GM19372 (cell line): ENCODE data around the gene KIR2DL4.
"Not testable (repeated sequence)": the region's sequence is repeated elsewhere in the genome, so short reads cannot be mapped to it uniquely, and the experiment has no call there.

Experiments
- ATAC-seq: cut with Tn5 transposase; IDR thresholded peaks from one replicate; pipeline ENCODE4 v1.9.1; 2021; ENCODE audit warnings: mild to moderate bottlenecking, low read depth, moderate library complexity; ENCODE audit not compliant: unreplicated experiment

The KIR2DL4 gene

DNA sequence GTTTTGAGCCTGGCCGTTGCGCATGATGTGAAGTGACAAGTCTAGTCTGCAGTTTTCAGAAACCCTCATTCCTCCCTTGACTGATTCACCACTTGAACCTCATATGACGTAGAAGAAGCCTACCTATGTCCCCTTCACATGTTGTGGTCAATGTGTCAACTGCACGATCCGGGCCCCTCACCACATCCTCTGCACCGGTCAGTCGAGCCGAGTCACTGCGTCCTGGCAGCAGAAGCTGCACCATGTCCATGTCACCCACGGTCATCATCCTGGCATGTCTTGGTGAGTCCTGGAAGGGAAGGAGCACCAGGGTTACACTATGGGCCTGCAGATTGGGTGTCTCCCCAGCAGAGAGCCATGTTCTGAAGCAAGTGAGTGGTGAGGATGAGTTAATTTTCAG is at the start of gene KIR2DL4:
Gene KIR2DL4, plus strand, starts transcription at position 201 of the 400 bp plus-strand sequence. Its CDS starts 42 bp downstream, at position 243.
- ATAC-seq = no peak

DNA sequence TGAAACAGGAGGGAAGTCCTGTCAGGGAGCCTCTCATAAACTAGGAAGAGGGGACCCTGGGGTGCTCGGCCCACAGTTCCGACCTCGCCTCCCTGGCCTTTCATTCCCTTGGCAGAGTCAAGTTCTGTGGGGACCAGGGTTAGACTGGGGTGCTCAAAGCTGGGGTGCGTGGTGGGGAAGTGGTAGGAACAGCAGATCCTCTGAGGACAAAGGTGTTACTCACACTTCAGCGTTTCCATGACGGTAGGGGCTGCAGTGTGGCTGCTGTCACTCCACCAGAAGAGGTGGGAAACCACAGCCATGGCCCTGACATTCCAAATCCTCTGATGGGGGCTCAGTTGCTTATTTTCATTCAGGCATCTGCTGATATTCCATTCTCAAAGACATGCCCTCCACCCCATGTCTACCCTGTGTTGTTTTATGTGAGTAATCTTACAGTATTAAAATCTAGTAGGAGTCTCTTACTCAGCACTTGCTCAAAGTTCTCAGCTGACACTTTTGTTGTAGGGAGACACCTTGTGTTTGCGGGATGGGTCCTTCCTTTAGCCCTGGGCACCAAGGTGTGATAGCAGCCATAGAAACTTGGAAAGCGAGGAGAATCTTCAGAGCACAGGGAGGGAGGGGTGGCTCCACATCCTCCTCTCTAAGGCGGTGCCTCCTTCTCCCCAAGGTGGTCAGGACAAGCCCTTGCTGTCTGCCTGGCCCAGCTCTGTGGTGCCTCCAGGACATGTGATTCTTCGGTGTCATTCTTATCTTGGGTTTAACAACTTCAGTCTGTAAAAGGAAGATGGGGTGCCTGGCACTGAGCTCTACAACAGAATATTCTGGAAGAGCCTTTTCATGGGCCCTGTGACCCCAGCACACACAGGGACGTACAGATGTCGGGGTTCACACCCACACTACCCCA is 47.0 kb upstream of the KIR2DL4 start:
- not testable (repeated sequence) for ATAC-seq

DNA sequence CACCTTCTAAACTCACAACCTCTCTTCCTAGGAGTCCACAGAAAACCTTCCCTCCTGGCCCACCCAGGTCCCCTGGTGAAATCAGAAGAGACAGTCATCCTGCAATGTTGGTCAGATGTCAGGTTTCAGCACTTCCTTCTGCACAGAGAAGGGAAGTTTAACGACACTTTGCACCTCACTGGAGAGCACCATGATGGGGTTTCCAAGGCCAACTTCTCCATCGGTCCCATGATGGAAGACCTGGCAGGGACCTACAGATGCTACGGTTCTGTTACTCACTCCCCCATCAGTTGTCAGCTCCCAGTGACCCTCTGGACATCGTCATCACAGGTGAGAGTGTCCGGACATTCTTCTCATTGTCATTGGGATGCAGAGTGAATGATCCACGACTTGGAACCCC is 44.8 kb upstream of the KIR2DL4 start:
- ATAC-seq = not testable (repeated sequence)

DNA sequence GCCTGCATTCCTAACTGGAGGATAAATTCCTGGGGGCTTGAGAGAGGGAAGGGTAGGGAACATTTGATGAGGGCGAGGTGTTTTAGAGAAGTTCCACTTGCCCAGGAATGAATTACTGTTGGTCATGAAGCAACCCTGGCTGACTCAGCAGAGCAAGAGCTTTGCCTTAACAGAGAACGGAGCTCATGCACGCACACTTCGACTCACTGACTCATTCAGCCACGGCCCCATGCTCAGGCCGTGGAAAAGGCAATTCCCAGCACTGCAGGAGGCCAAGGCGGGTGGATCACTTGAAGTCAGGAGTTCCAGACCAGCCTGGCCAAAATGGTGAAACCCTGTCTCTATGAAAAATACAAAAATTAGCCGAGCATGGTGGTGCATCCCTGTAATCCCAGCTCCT is 39.2 kb upstream of the KIR2DL4 start:
- not testable (repeated sequence) for ATAC-seq

DNA sequence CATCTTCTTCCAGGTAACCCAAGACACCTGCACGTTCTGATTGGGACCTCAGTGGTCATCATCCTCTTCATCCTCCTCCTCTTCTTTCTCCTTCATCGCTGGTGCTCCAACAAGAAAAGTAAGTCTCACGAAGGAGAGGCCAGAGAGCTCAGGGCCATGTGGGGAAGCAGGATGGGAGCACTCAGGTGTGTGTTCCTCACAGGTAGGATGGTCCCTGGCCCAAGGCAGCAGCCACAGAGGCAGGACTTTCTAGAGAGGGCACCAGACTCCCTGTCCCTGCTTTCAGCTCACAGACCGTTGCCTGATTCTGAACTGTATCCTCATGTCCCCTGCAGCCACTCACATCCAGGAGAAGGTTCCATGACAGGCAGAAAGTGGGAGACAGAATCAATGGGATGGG is 36.9 kb upstream of the KIR2DL4 start:
- ATAC-seq = not testable (repeated sequence)

DNA sequence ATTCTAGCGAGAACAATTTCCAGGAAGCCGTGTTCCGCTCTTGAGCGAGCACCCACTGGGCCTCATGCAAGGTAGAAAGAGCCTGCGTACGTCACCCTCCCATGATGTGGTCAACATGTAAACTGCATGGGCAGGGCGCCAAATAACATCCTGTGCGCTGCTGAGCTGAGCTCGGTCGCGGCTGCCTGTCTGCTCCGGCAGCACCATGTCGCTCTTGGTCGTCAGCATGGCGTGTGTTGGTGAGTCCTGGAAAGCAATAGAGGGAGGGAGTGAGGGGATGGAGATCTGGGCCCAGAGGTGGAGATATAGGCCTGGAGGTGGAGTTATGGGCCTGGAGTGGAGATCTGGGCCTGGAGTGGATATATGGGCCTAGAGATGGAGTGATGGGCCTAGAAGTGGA is 33.8 kb upstream of the KIR2DL4 start, which contains the start of gene KIR2DL1:
Gene KIR2DL1, plus strand, starts transcription at position 148 of the 400 bp plus-strand sequence. Its CDS starts 58 bp downstream, at position 206.
- not testable (repeated sequence) for ATAC-seq

DNA sequence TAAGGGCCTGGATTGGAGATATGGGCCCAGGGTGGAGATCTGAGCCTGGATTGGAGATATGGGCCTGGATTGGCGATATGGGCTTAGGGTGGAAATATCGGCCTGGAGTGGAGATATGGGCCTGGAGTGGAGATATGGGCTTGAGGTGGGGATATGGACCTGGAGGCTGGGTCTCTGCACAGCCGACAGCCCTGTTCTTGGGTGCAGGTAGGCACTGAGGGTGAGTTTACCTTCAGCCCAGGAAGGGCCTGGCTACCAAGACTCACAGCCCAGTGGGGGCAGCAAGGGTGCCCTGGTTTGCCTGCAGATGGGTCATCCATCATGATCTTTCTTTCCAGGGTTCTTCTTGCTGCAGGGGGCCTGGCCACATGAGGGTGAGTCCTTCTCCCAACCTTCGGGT is 32.9 kb upstream of the KIR2DL4 start:
- not testable (repeated sequence) for ATAC-seq

DNA sequence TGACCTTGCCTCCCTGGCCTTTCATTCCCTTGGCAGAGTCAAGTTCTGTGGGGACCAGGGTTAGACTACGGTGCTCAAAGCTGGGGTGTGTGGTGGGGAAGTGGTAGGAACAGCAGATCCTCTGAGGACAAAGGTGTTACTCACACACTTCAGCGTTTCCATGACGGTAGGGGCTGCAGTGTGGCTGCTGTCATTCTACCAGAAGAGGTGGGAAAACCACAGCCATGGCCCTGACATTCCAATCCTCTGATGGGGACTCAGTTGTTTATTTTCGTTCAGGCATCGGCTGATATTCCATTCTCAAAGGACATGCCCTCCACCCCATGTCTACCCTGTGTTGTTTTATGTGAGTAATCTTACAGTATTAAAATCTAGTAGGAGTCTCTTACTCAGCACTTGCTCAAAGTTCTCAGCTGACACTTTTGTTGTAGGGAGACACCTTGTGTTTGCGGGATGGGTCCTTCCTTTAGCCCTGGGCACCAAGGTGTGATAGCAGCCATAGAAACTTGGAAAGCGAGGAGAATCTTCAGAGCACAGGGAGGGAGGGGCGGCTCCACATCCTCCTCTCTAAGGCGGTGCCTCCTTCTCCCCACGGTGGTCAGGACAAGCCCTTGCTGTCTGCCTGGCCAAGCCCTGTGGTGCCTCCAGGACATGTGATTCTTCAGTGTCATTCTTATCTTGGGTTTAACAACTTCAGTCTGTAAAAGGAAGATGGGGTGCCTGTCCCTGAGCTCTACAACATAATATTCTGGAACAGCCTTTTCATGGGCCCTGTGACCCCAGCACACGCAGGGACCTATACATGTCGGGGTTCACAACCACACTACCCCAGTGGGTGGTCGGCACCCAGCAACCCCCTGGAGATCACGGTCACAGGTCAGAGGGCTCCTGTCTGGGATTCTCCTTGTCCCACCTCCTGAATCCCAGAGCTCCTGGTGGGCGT is 32.1 kb upstream of the KIR2DL4 start:
- ATAC-seq = not testable (repeated sequence)

DNA sequence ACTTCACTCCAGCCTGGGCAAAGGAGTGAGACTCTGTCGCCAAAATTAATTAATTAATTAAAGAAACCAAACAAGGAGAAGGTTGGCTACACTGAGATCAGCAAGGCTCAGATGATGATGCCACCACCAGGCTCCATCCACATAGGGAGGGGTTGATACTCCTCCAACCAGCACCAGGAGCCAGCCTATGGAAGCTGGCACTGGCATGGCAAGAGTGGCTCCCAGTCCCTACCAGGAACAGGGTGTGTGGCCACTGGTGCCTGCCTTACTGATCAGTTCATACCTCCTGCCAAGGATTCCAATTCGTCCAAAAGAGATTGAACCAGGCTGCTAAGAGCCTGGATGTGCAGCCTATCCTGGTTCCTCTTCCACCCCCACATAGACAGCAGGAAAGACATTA is 30.7 kb upstream of the KIR2DL4 start:
- not testable (repeated sequence) for ATAC-seq

DNA sequence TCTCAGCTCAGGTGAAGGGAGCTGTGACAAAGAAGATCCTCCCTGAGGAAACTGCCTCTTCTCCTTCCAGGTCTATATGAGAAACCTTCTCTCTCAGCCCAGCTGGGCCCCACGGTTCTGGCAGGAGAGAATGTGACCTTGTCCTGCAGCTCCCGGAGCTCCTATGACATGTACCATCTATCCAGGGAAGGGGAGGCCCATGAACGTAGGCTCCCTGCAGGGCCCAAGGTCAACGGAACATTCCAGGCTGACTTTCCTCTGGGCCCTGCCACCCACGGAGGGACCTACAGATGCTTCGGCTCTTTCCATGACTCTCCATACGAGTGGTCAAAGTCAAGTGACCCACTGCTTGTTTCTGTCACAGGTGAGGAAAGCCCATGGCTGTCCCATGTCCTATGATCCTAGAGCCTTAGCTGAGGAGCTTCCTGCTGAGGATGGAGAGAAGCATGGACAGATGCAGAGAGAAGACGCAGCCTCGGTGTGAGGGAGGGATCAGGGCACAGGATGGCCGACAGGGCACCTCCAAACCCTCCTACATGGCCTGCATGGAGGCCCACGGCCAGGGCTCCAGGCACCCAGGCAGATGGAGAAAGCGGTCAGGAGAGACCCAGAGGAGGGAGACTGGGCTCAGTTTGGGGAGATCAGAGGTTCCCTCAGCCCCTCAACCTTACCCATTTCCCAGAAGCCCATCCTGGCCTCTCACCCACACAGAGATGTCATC is 28.2 kb upstream of the KIR2DL4 start:
- not testable (repeated sequence) for ATAC-seq

DNA sequence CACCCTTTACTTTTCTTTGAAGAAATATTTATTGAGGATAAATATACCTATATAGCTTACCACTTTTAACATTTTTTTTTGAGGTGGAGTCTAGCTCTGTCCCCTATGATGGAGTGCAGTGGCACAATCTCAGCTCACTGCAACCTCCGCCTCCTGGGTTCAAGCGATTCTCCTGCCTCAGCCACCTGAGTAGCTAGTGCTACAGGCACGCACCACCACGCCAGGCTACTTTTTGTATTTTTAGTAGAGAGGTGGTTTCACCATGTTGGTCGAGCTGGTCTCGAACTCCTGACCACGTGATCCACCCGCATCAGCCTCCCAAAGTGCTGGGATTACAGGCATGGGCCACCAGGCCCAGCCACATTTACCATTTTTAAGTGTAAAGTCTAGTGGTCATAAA is 27.6 kb upstream of the KIR2DL4 start:
- ATAC-seq = not testable (repeated sequence)

DNA sequence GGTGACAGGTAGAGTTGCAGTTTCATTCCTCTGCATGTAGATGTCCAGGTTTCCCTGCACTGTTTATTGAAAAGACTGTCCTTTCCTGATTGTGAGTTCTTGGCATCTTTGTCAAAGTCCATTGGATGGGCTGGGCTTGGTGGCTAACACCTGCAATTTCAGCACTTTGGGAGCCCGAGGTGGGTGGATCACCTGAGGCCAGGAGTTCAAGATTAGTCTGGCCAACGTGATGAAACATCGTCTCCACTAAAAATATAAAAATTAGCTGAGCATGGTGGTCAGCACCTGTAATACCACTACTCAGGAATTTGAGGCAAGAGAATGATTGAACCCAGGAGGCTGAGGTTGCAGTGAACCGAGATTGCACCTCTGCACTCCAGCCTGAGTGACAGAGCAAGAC is 25.6 kb upstream of the KIR2DL4 start:
- ATAC-seq = not testable (repeated sequence)

DNA sequence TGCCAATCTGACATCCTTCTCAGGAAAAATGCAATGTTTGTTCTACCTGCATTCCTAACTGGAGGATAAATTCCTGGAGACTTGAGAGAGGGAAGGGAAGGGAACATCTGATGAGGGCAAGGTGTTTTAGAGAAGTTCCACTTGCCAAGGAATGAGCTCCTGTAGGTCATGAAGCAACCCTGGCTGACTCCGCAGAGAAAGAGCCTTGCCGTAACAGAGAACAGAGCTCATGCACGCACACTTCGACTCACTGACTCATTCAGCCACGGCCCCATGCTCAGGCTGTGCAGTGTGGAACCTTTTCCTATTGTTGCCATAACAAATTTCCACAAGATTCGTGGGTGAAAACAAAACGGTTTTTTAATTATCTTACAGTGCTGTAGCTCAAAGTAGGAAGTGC is 24.5 kb upstream of the KIR2DL4 start:
- ATAC-seq = not testable (repeated sequence)

DNA sequence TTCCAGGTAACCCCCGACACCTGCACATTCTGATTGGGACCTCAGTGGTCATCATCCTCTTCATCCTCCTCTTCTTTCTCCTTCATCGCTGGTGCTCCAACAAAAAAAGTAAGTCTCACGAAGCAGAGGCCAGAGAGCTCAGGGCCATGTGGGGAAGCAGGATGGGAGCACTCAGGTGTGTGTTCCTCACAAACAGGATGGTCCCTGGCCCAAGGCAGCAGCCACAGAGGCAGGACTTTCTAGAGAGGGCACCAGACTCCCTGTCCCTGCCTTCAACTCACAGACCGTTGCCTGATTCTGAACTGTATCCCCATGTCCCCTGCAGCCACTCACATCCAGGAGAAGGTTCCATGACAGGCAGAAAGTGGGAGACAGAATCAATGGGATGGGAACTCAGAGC is 20.5 kb upstream of the KIR2DL4 start:
- not testable (repeated sequence) for ATAC-seq

DNA sequence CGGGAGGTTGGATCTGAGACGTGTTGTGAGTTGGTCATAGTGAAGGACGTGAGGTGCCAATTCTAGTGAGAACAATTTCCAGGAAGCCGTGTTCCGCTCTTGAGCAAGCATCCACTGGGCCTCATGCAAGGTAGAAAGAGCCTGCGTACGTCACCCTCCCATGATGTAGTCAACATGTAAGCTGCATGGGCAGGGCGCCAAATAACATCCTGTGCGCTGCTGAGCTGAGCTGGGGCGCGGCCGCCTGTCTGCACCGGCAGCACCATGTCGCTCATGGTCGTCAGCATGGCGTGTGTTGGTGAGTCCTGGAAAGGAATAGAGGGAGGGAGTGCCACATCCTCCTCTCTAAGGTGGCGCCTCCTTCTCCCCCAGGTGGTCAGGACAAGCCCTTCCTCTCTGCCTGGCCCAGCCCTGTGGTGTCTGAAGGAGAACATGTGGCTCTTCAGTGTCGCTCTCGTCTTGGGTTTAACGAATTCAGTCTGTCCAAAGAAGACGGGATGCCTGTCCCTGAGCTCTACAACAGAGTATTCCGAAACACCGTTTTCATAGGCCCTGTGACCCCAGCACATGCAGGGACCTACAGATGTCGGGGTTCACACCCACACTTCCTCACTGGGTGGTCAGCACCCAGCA is 17.2 kb upstream of the KIR2DL4 start:
- ATAC-seq = not testable (repeated sequence)

DNA sequence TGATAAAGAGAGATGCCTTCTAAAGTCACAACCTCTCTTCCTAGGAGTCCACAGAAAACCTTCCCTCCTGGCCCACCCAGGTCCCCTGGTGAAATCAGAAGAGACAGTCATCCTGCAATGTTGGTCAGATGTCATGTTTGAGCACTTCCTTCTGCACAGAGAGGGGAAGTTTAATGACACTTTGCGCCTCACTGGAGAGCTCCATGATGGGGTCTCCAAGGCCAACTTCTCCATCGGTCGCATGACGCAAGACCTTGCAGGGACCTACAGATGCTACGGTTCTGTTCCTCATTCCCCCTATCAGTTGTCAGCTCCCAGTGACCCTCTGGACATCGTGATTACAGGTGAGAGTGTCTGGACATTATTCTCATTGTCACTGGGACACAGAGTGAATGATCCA is 15.3 kb upstream of the KIR2DL4 start:
- not testable (repeated sequence) for ATAC-seq

DNA sequence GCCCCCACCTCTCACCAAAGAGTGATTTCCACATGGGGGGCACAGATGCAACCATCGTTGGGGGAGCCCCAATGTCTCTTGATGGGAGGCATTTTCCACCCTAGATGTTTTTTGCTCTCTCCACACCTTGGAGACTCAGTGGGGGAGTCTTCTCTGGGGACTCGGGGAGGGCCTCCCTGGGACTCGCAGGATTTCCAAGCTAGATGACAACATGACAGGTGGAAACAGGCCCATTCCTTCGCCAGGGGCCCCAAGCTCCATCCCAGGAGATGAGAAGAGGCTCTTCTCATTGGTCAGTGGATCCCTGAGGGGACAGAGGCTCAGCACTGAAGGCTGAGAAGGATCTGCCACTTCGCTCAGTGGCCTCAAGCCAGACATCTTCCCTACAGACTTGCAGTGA is 12.7 kb upstream of the KIR2DL4 start:
- no peak for ATAC-seq

DNA sequence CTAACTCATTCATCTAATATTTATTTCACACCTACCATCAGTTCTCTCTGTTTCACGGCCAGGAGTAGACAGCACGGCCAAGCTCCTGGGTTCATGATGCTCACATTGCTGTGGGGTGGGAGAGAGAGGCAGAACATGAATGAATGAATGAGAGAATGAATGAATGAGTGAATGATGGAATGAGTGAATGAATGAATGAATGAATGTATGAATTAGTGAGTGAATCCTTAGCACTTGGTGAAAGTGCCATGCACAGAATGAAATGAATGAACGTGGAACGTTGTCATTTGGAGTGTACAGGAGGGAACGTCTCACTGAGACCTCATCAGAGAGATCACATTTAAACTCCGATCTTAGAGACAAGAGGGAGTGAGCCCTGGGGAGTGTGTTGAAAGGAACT is 11.9 kb upstream of the KIR2DL4 start:
- ATAC-seq = no peak

DNA sequence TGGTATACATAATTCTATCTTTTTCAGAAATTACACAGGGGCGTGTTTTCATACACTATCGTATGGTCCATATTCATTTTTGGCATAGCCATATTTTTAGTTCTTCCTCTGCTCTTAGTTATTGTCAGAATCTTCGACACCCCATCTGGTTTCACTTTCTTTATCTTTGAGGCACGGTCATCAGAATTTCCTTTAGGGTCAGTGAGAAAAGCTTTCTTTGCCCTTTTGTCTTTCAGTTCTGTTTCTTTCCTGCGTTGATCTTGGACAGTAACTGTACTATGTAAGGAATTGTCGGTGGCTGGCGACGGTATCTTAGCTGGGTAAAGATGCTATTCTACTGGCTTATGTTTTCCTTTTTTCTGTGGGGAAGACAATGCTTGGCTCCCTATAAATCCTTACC is 10.6 kb upstream of the KIR2DL4 start:
- ATAC-seq = no peak

DNA sequence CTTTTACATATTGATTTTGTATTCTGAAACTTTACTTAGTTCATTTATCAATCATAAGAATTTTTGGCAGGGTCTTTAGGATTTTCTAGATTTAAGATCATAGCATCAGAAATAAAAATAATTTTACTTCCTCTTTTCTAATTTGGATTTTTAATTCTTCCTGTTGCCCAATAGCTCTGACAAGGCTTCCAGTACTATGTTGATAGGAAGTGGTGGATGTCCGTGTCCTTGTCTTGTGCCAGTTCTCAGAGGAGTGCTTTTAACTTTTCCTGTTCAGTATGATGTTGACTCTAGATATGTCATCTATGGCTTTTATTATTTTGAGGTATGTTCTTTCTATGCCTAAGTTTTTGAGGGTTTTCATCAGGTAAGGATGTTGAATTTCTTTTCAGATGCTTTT is 7.7 kb upstream of the KIR2DL4 start:
- ATAC-seq = no peak
